Kidney (tissue), 14 donors: ENCODE measurements around the gene C22orf23. TPM values are rescaled to one million over a fixed set of nuclear protein-coding genes. Genes with fewer than 3 reads are reported as not detected.

ENCODE experiments used
- DNase-seq, 5 donors: peaks; one replicate each; pipeline ENCODE4 v3.0.0-alpha.2; 2013 to 2020
- FAIRE-seq: peaks from 2 replicates; lab custom pipeline; 2012; peaks lifted over from hg19 to GRCh38; lab: Jason Lieb, UNC
- H3K27ac ChIP-seq, 2 donors: one replicate each; pipeline ENCODE4 v1.7.0; 2013; ENCODE audit warnings: low read depth in 2 of 2, low read length in 2 of 2, inconsistent platforms in 1 of 2
- H3K27me3 ChIP-seq: one replicate; pipeline ENCODE4 v1.7.1; 2013; ENCODE audit warnings: low read length, inconsistent platforms; ENCODE audit not compliant: control insufficient read depth, insufficient read depth
- H3K36me3 ChIP-seq, 3 donors: one replicate each; pipeline versions ENCODE4 v1.7.0 to v1.7.1; 2013; ENCODE audit warnings: low read length in 3 of 3, control low read depth in 1 of 3, inconsistent platforms in 1 of 3; ENCODE audit not compliant: insufficient read depth in 3 of 3, control insufficient read depth in 2 of 3
- H3K4me1 ChIP-seq, 3 donors: one replicate each; pipeline versions ENCODE4 v1.7.0 to v1.7.1; 2013; ENCODE audit warnings: low read length in 3 of 3, inconsistent platforms in 1 of 3, low read depth in 1 of 3; ENCODE audit not compliant: control insufficient read depth in 2 of 3, insufficient read depth in 2 of 3
- H3K4me3 ChIP-seq, 3 donors: one replicate each; pipeline versions ENCODE4 v1.7.0 to v1.8.1; 2013; ENCODE audit warnings: low read length in 3 of 3, control low read depth in 1 of 3, inconsistent platforms in 1 of 3
- H3K9ac ChIP-seq, 3 donors: one replicate each; pipeline versions ENCODE4 v1.7.0 to v1.7.1; 2013; ENCODE audit warnings: low read length in 3 of 3, control low read depth in 1 of 3, inconsistent platforms in 1 of 3
- H3K9me3 ChIP-seq, 3 donors: one replicate each; pipeline versions ENCODE4 v1.7.0 to v1.7.1; 2013; ENCODE audit warnings: low read length in 3 of 3, control low read depth in 1 of 3, inconsistent platforms in 1 of 3; ENCODE audit not compliant: control insufficient read depth in 2 of 3, insufficient read depth in 1 of 3
- intact Hi-C: fragments of 100-400 bp; cut with DNase I; formaldehyde crosslinking; loops from one replicate; pipeline ENCODE4 v1.11.1; 2022
- polyA plus RNA-seq: library from polyadenylated mRNA; stranded (reverse); fragments of 350-450 nt; fragmentation: Illumina TruSeq; extraction: RNeasy Lipid Tissue Mini Kit (QIAGEN cat#74804); gene quantifications from one replicate; pipeline ENCODE4 v1.2.3, GENCODE V29; 2014; ENCODE audit warnings: low read depth, low replicate concordance; ENCODE audit not compliant: insufficient read depth
- total RNA-seq: library from RNA; stranded (reverse); fragmentation: NEBNext Ultra II Directional; extraction: Animal tissue kit (Norgen Biotek cat#: 25700); gene quantifications from one replicate; pipeline ENCODE4 v1.2.1, GENCODE V29; 2021
- TF ChIP-seq, protein P1 (sequence below): IDR thresholded peaks from 3 replicates; pipeline ENCODE4 v1.5.1; 2012; ENCODE audit warnings: mild to moderate bottlenecking, moderate library complexity, borderline replicate concordance; ENCODE audit not compliant: insufficient read depth; ENCODE audit errors: extremely low read depth
- donor health status: control.
- donor health status: control.
- donor health status: control.
- donor health status: control.
- donor health status: control.
- donor health status: DM: yes; HTN: yes; CAD: no.
- donor health status: Normal renal cell carcinoma (clear cell type).

Gene C22orf23
- total and polyA plus RNA-seq, 2 donors from 2014 or later: 0.57 to 1.0 TPM

- Histone ChIP-seq H3K36me3 (peaks cover 0 to 11% (median 11%) of the 10 kb centered on the region in 3 donors), H3K4me1 (peaks cover 0 to 10% (median 6%) of the 10 kb centered on the region in 3 donors), H3K9me3 (no peaks in the 10 kb centered on the region), H3K27ac (peak overlapping the region; percentile 7 to 39), H3K4me3 (no peak overlapping the region), H3K9ac (no peak overlapping the region), H3K27me3 (no peaks in the 10 kb centered on the region)
- no peak for FAIRE-seq
- TF ChIP-seq, protein P1, sequence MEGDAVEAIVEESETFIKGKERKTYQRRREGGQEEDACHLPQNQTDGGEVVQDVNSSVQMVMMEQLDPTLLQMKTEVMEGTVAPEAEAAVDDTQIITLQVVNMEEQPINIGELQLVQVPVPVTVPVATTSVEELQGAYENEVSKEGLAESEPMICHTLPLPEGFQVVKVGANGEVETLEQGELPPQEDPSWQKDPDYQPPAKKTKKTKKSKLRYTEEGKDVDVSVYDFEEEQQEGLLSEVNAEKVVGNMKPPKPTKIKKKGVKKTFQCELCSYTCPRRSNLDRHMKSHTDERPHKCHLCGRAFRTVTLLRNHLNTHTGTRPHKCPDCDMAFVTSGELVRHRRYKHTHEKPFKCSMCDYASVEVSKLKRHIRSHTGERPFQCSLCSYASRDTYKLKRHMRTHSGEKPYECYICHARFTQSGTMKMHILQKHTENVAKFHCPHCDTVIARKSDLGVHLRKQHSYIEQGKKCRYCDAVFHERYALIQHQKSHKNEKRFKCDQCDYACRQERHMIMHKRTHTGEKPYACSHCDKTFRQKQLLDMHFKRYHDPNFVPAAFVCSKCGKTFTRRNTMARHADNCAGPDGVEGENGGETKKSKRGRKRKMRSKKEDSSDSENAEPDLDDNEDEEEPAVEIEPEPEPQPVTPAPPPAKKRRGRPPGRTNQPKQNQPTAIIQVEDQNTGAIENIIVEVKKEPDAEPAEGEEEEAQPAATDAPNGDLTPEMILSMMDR: no peak
- intact Hi-C loops: no loop called here
- DNase-seq: peak in 1 of 5 donors; percentile 70
These were observed 9.6 kb downstream of the C22orf23 start for GRCh38 chr22:37943825-37944198.

- intact Hi-C loops: no loop called here
- peaks cover 0 to 11% (median 11%) of the 10 kb centered on the region in 3 donors for H3K36me3 ChIP-seq
- H3K9ac ChIP-seq: peak overlapping the region in 1 of 3 donors; percentile 19
- TF ChIP-seq, protein P1: no peak
- H3K9me3 ChIP-seq: no peaks in the 10 kb centered on the region
- H3K4me1 ChIP-seq: peaks cover 0 to 10% (median 6%) of the 10 kb centered on the region in 3 donors
- peak overlapping the region; percentile 13 to 39 for H3K27ac ChIP-seq
- peak overlapping the region in 1 of 3 donors; percentile 6 for H3K4me3 ChIP-seq
- H3K27me3 ChIP-seq: no peaks in the 10 kb centered on the region
- DNase-seq (peak in 3 of 5 donors; percentile 65 to 82 (median 79)), FAIRE-seq (no peak)
These were observed 10.1 kb downstream of the C22orf23 start for GRCh38 chr22:37943136-37943824.

GRCh38 chr22:37942133-37942532, 11.3 kb downstream of the C22orf23 start:
- intact Hi-C loops: no loop called here
- no peaks in the 10 kb centered on the region for H3K9me3 ChIP-seq
- H3K4me1 ChIP-seq: peaks cover 0 to 10% (median 6%) of the 10 kb centered on the region in 3 donors
- H3K27ac ChIP-seq: no peak overlapping the region
- TF ChIP-seq, protein P1: no peak
- FAIRE-seq (no peak), DNase-seq (peak in 1 of 5 donors; percentile 59)
- H3K27me3 ChIP-seq: no peaks in the 10 kb centered on the region
- H3K4me3 ChIP-seq: no peak overlapping the region
- H3K36me3 ChIP-seq: peaks cover 0 to 17% (median 11%) of the 10 kb centered on the region in 3 donors
- no peak overlapping the region for H3K9ac ChIP-seq
